ENCODE results near the gene LAMB1.

The LAMB1 gene

DNA sequence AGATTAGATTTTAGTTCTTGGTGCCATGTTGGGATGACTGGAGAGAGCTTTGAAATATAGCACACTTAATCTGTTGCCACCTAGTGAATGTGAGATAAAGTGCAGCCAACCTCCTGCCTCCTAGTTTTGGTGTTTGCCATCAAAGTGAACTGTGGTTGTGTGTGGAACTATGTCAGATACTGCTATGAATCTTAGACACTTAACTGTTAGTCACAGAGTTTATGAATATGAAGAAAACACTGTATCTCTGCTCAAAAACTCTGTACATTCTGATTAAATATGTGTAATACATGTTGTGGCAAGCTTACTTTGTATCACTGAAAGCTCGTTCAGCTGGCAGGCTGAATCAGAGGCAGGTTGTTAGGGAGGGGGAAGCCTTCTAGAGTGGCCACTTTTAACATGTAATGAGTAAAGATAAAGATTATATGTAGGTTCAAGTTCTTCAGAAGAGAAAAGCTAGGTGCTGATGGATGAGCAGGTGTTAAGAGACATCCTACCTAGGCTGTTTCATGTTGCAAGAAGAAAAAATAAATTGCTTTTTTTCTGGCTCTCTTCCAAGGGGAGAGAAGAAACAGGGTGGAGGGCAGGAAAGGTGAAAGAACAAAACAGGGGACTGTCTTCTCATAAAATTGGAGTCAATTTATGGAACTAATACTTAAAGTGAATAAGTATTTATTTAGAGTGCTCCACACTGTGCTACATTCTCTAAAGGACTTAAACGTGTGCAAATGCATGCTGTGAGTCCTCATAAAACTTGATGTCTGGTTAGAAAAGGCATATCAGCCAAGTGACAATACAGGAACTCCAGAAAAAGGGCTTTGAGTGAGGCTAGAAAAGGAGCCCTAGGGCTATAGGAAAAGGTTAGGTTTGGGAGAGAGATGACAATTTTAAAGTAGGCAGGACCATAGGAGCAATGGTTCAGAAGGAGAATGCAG, 14.1 kb upstream of the LAMB1 start:
- DNase-seq: no peak

GRCh38 chr7:108015740-108016139, 12.8 kb upstream of the LAMB1 start:
- DNase-seq: no peak

DNA sequence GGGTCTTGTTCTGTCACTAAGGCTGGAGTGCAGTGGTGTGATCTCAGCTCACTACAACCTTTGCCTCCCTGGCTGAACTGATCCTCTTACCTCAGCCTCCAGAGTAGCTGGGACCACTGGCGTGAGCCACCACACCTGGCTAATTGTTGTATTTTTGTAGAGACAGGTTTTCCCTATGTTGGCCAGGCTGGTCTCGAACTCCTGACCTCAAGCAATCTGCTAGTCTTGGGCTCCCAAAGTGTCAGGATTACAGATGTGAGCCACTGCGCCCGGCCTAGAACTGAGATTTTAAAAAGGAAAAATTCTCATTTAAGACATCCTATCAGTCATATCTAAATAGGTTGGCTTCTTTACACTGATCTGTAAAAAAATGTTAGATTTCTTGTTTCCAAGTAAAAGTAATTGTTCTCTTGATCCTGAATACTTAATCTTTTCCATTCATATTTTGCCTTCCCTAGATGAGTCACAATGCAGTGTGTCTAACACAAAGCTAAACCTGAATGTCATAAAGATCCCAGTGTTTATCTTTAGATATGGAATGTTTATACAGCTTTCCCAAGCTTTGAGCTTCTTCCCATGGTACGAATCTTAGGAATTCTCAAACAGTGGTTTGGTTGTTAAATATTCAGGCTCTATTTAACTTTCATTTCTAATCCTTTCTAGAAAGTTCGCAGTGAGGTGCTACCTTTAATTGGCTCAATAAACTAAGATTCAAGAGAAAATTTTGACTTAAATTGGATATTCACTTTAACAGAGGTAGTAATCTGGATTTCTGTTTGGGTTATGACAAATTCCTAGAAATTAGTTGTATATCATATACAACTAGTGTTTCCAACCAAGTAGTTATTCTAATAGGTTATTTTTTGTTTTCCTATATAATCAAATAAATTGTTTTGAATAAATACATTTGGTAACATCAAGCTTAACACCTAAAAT, 12.1 kb upstream of the LAMB1 start:
- DNase-seq: no peak

GRCh38 chr7:108014215-108014614, 11.3 kb upstream of the LAMB1 start:
- no peak for DNase-seq

- no peak for DNase-seq
These were observed 9.8 kb upstream of the LAMB1 start for GRCh38 chr7:108012499-108013430.

DNA sequence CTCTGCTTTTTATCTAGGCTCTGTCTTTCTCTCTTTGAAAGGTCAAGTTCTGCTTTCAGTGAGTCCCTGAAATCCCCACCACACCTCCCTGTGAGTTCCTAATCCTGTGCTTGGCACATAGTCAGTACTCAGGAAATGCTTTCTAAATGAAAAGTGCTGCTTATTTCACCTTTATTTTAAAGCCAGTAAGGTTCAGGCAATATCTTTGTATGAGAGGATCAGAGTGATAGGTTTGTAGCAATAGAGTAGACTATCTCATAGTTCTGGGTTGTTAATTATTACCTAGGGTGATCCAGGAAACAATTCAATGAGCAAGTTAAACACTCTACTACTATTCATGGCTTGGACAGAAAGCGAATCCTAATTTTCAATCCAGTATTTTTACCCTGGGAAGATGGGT, 7.4 kb upstream of the LAMB1 start:
- no peak for DNase-seq

GRCh38 chr7:108009873-108010272, 6.9 kb upstream of the LAMB1 start:
- no peak for DNase-seq

- DNase-seq: no peak
These were observed 5.9 kb upstream of the LAMB1 start for GRCh38 chr7:108008827-108009226.

DNA sequence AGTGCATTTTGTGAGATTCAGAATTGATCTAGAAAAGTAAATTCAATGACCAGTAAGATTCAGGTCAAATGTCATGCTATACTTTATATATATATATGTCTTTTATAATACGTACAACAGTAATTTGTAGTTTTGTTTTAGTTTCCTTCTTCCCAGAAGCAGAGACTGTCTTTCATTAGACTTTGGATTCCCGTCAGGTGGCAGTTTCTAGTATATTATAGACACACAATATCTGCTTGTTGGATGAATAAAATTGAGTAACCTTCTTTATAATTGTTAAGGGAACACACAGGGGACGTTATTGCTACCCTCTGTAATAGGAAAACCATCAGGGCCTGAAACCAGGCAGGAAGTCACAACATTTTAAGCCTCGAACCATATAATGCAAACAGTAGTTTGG, 5.3 kb upstream of the LAMB1 start:
- no peak for DNase-seq

DNA sequence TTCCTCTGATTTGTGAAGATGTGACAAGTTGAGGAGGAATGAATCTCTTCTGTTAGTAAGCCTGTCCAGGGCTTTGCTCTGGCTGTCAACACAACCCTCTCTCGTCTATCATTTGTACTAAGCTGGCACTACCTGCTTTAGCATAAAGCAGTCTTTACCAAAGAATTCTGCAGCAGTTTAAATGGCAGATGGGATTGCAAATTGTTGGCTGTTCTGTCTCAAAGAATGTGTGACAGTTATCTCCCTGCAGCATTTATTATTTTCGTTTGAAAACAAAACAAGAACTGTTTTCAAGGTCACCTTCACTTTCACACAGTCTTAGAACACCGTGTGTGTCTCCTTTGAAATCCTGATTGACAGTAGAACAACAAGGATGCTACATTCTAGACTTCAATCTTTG, 4.8 kb upstream of the LAMB1 start:
- DNase-seq: no peak

- DNase-seq: no peak
These were observed 4.3 kb upstream of the LAMB1 start for GRCh38 chr7:108007261-108007660.

- DNase-seq: no peak
These were observed 1.5 kb upstream of the LAMB1 start for GRCh38 chr7:108004220-108005142.

- no peak for DNase-seq
These were observed 606 bp upstream of the LAMB1 start for GRCh38 chr7:108003599-108003935.

GRCh38 chr7:108001764-108002725, 916 bp downstream of the LAMB1 start:
- DNase-seq: no peak

GRCh38 chr7:108000875-108001763, 1.8 kb downstream of the LAMB1 start:
- DNase-seq: no peak

DNA sequence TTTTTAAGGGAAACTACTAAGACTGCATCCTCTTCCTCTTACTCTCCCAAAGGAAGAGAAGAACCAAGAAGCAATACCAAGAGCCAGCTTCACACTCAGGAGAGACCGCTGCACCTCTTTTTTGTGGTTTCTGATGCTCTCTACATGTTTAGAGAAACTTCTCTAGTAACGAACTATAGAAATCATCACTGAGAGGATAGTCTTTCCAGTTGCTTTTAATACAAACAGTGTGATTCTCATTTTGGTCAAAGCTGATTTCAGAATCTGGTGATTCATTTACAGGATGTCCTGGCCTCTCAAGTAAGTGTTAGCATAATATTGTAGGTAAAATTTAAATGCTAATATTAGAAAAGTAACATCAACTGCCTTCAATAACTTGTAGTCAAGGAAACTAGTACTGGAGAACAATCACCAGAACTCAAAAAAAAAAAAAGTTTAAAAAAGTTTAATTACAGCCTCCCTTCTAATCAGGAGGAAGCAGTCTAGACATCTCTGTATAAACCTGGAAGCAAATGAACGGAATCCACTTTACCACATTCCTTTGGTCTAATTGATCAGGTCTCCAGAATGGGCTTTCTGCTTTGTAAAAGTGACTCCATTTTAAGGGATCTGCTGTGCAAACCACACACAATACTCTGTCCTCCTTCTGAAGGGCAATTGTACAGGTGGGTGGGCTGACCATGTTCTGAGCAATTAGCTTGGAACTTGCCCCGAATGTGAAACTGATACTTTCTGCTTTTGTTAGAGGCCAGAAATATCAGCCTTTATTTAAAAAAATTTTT, 3.0 kb downstream of the LAMB1 start:
- DNase-seq: no peak

DNA sequence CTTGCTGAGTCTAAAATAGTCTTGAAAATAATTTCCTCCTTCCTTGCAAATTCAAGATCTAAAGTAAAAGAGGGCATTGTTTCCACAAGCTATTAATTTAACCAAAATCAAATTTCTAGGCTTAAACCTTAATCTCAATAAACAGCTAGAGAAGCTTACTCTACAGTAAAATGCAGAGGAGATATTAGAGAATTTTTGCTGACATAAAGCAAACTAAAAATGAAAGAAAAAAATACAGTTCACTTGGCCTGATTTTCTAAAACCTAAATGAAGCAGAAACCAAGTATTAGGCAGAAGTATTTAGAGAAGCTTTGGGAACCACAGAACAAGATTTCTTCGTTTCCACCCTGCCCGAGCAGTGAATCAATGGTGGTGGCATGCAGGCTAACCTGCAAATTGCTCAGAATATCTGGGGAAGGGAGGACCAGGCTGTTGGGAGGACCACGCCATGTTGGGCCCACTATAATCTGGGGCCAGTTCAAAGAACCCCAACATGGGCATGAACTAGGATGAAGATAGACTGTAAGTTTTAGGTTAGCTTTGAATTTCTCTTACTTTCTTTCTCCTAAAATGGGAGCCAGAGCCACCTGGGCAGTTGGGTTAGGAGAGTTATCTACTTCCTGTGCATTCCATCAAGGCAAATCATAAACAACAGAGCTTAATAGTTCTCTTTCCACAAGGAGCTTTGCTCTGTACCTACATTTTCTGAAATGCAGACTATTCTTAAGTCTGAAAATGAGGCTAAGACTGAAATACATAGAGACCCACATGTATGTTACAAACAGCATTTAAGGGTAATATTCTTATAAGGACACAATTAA, 4.1 kb downstream of the LAMB1 start:
- no peak for DNase-seq

DNA sequence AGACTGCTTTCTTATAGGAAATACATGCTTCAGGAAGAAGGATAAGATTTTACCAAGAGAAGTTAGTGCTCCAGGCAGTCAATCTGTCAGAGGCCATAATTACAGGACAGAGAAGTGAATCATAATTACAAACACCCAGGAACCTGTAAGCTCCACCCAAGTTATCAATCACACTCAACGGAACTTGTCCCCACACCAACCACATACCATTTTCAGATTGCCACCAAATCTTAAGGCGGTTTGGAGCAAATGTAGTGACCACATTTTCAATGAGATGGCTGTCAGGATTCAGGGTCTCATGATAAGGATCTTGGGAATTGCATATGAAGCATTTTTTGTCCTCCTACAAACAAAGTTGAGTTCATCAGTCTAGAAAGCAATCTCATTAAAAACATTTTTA, 4.8 kb downstream of the LAMB1 start:
- DNase-seq: no peak

All from stimulated activated naive CD4-positive, alpha-beta T cell treated with Interleukin-2 at 50 U/mL for 16 hours (primary cell).